ENCODE measurements around the gene IFNA2.
"Not testable (repeated sequence)": the region's sequence is repeated elsewhere in the genome, so short reads cannot be mapped to it uniquely, and the experiment has no call there.

IFNA2 gene

GRCh38 chr9:21385131-21385670 lies at the start of gene IFNA2:
Gene IFNA2, minus strand, starts transcription at chr9:21385398. Its CDS starts 69 bp downstream, at chr9:21385329.
- no peak for DNase-seq (ENCODE audit: low spot score)
- in situ Hi-C loops (cut with MboI; ENCODE audit: low sequenced_read_pairs, unreplicated experiment), result no loop called here

GRCh38 chr9:21435015-21435383 lies 49.8 kb upstream of the IFNA2 start:
- in situ Hi-C loops (cut with MboI; ENCODE audit: low sequenced_read_pairs, unreplicated experiment), result not testable (repeated sequence)

More at GRCh38 chr9:21385131-21385670, at the start of gene IFNA2:
- no peak for TF ChIP-seq CTCF (IDR thresholded peaks at IDR 0.05; ENCODE audit: borderline replicate concordance, control extremely low read depth, extremely low read depth, insufficient read depth, missing control alignments)

GRCh38 chr9:21434202-21435014 lies 49.2 kb upstream of the IFNA2 start:
- peak; percentile 15 for DNase-seq (ENCODE audit: low spot score)
- peak; percentile 51 for TF ChIP-seq CTCF (IDR thresholded peaks at IDR 0.05; ENCODE audit: borderline replicate concordance, control extremely low read depth, extremely low read depth, insufficient read depth, missing control alignments)
- in situ Hi-C loops (cut with MboI; ENCODE audit: low sequenced_read_pairs, unreplicated experiment), result no loop called here

More at GRCh38 chr9:21435015-21435383, 49.8 kb upstream of the IFNA2 start:
- DNase-seq (ENCODE audit: low spot score), result not testable (repeated sequence)

- in situ Hi-C loops (cut with MboI; ENCODE audit: low sequenced_read_pairs, unreplicated experiment), result no loop called here
- DNase-seq (ENCODE audit: low spot score), result no peak
- TF ChIP-seq CTCF (IDR thresholded peaks at IDR 0.05; ENCODE audit: borderline replicate concordance, control extremely low read depth, extremely low read depth, insufficient read depth, missing control alignments), result no peak
Measured at GRCh38 chr9:21432672-21433425, 47.7 kb upstream of the IFNA2 start.

- DNase-seq (ENCODE audit: low spot score), result no peak
- no peak for TF ChIP-seq CTCF (IDR thresholded peaks at IDR 0.05; ENCODE audit: borderline replicate concordance, control extremely low read depth, extremely low read depth, insufficient read depth, missing control alignments)
- in situ Hi-C loops (cut with MboI; ENCODE audit: low sequenced_read_pairs, unreplicated experiment), result no loop called here
Measured at GRCh38 chr9:21429191-21429590, 44.0 kb upstream of the IFNA2 start.

GRCh38 chr9:21428235-21428634 lies 43.0 kb upstream of the IFNA2 start:
- no peak for DNase-seq (ENCODE audit: low spot score)
- in situ Hi-C loops (cut with MboI; ENCODE audit: low sequenced_read_pairs, unreplicated experiment), result no loop called here
- no peak for TF ChIP-seq CTCF (IDR thresholded peaks at IDR 0.05; ENCODE audit: borderline replicate concordance, control extremely low read depth, extremely low read depth, insufficient read depth, missing control alignments)
